ENCODE data around the gene SLC46A1. TPM values are rescaled to one million over a fixed set of nuclear protein-coding genes. Genes with fewer than 3 reads are reported as not detected.

The SLC46A1 gene
- total RNA-seq, 2 donors from 2014 or later, result 3.7 to 6.8 TPM

GRCh38 chr17:28402844-28403243 is 3.2 kb downstream of the SLC46A1 start:
- no peak for TF ChIP-seq CTCF (IDR thresholded peaks at IDR 0.05)
- H3K27me3 ChIP-seq, result no peaks in the 10 kb centered on the region
- no peak for DNase-seq (ENCODE audit: low spot score)
- H3K4me1 ChIP-seq, result peaks cover 0 to 32% of the 10 kb centered on the region in 2 donors
- no peak overlapping the region for H3K4me3 ChIP-seq
- peaks cover 12% of the 10 kb centered on the region for H3K36me3 ChIP-seq
- no peaks in the 10 kb centered on the region for H3K9me3 ChIP-seq
- H3K27ac ChIP-seq, result no peak overlapping the region

- no peaks in the 10 kb centered on the region for H3K27me3 ChIP-seq
- H3K36me3 ChIP-seq, result peaks cover 12% of the 10 kb centered on the region
- H3K9me3 ChIP-seq, result no peaks in the 10 kb centered on the region
- H3K27ac ChIP-seq, result no peak overlapping the region
- H3K4me3 ChIP-seq, result no peak overlapping the region
- DNase-seq (ENCODE audit: low spot score), result no peak
- no peak for TF ChIP-seq CTCF (IDR thresholded peaks at IDR 0.05)
- peaks cover 0 to 35% of the 10 kb centered on the region in 2 donors for H3K4me1 ChIP-seq
These were observed 3.8 kb downstream of the SLC46A1 start for GRCh38 chr17:28402224-28402630.

GRCh38 chr17:28399808-28400207 is 6.2 kb downstream of the SLC46A1 start:
- Histone ChIP-seq H3K4me3 (no peak overlapping the region), H3K36me3 (peaks cover 12% of the 10 kb centered on the region), H3K27me3 (no peaks in the 10 kb centered on the region), H3K27ac (no peak overlapping the region), H3K9me3 (no peaks in the 10 kb centered on the region), H3K4me1 (peaks cover 0 to 19% of the 10 kb centered on the region in 2 donors)
- TF ChIP-seq CTCF (IDR thresholded peaks at IDR 0.05), result no peak
- DNase-seq (ENCODE audit: low spot score), result no peak

- peaks cover 0 to 12% of the 10 kb centered on the region in 2 donors for H3K4me1 ChIP-seq
- no peaks in the 10 kb centered on the region for H3K27me3 ChIP-seq
- H3K36me3 ChIP-seq, result peaks cover 12% of the 10 kb centered on the region
- H3K27ac ChIP-seq, result no peak overlapping the region
- DNase-seq (ENCODE audit: low spot score), result no peak
- no peak for TF ChIP-seq CTCF (IDR thresholded peaks at IDR 0.05)
- no peaks in the 10 kb centered on the region for H3K9me3 ChIP-seq
- no peak overlapping the region for H3K4me3 ChIP-seq
These were observed 7.6 kb downstream of the SLC46A1 start for GRCh38 chr17:28398280-28398981.

- H3K9me3 ChIP-seq, result no peaks in the 10 kb centered on the region
- no peak for DNase-seq (ENCODE audit: low spot score)
- peaks cover 0 to 12% of the 10 kb centered on the region in 2 donors for H3K4me1 ChIP-seq
- H3K27ac ChIP-seq, result no peak overlapping the region
- H3K4me3 ChIP-seq, result no peak overlapping the region
- no peaks in the 10 kb centered on the region for H3K27me3 ChIP-seq
- peaks cover 12% of the 10 kb centered on the region for H3K36me3 ChIP-seq
- TF ChIP-seq CTCF (IDR thresholded peaks at IDR 0.05), result no peak
These were observed 8.2 kb downstream of the SLC46A1 start for GRCh38 chr17:28397687-28398279.
